Endometrial microvascular endothelial cells (primary cell): ENCODE results near the gene RASIP1. TPM values are rescaled to one million over a fixed set of nuclear protein-coding genes. Genes with fewer than 3 reads are reported as not detected.
"Not testable (repeated sequence)": the region's sequence is repeated elsewhere in the genome, so short reads cannot be mapped to it uniquely, and the experiment has no call there.

Experiments used
- in situ Hi-C: cut with HindIII; loops from 2 replicates; pipeline ENCODE4 v1.10.0; 2017; ENCODE audit warnings: low sequenced_read_pairs, low pct_unique_long_range_greater_than_20kb; ENCODE audit errors: inconsistent ontology term
- total RNA-seq: library from RNA; depleted of rRNA; stranded (reverse); fragments of >200 nt; gene quantifications from one replicate; pipeline ENCODE4 v1.2.3, GENCODE V29; 2015; ENCODE audit errors: inconsistent ontology term

Gene RASIP1, protein sequence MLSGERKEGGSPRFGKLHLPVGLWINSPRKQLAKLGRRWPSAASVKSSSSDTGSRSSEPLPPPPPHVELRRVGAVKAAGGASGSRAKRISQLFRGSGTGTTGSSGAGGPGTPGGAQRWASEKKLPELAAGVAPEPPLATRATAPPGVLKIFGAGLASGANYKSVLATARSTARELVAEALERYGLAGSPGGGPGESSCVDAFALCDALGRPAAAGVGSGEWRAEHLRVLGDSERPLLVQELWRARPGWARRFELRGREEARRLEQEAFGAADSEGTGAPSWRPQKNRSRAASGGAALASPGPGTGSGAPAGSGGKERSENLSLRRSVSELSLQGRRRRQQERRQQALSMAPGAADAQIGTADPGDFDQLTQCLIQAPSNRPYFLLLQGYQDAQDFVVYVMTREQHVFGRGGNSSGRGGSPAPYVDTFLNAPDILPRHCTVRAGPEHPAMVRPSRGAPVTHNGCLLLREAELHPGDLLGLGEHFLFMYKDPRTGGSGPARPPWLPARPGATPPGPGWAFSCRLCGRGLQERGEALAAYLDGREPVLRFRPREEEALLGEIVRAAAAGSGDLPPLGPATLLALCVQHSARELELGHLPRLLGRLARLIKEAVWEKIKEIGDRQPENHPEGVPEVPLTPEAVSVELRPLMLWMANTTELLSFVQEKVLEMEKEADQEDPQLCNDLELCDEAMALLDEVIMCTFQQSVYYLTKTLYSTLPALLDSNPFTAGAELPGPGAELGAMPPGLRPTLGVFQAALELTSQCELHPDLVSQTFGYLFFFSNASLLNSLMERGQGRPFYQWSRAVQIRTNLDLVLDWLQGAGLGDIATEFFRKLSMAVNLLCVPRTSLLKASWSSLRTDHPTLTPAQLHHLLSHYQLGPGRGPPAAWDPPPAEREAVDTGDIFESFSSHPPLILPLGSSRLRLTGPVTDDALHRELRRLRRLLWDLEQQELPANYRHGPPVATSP
- total RNA-seq, result 191 TPM

DNA sequence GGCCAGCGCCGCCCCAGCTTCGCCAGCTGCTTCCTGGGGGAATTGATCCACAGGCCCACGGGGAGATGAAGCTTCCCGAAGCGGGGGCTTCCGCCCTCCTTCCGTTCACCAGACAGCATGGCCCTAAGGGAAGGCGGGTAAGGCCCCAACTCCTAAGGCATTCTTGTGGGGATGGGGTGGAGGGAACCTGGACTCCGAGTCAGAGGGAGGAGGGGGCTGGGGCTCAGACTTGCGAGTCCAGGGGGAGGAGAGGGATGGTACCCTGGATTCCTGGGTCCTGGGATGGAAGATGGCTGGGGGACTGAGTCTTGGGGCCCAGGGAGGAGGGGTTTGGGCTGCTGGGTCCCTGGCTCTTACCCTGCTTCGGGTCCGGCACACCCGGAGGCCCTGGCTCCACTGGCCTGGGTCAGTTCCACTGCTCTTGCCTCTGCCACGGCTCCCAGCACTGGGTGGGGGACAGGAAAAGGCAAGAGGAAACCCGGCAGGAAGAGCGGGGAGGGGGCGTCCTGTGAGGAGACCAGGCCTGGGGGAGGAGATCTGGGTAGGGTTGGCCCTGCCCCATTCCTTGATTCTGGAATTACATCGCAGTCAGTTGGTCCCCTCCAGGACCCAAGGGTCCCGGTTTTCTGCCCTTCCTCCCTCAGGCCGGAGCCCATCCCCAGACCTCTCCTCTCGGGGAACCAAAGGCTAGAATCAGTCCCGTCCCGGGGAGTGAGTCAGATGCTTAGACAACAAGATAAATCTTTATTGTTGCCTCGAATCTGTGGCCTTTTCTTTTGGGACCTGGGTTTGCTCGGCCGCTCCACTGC, at the start of gene RASIP1:
RASIP1 (minus strand) TSS at position 447 of the 809 bp plus-strand sequence; CDS start at position 119, 328 bp downstream.
- in situ Hi-C loops, result no loop called here

DNA sequence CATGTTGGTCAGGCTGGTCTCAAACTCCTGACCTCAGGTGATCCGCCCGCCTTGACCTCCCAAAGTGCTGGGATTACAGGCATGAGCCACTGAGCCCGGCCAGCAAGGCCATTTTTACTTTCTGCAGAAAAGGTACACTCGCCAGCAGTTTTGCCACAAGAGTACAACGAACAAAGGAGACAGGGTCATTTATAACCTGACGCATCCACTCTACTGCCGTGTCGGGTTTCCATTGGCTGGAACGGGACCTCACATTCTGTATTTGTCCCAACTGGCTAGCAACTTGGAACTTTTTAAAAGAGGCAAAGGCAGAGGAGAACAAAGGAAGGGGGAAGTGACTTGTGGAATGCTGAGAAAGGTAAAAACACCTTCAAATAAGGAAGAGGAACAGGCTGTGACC, 46.9 kb upstream of the RASIP1 start:
- in situ Hi-C loops, result not testable (repeated sequence)

DNA sequence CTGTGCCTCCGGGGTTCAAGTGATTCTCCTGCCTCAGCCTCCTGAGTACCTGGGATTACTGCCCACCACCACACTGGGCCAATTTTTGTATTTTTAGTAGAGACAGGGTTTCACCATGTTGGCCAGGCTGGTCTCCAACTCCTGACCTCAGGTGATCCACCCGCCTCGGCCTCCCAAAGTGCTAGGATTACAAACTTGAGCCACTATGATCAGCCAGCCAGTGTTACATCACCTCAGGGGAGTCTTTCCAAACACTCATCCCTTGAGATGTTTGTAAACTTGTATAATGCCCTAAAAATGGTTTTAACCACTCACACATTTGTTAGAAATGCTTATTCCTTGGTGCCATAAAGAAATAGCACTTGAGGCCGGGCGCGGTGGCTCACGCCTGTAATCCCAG, 46.0 kb upstream of the RASIP1 start:
- in situ Hi-C loops, result not testable (repeated sequence)

DNA sequence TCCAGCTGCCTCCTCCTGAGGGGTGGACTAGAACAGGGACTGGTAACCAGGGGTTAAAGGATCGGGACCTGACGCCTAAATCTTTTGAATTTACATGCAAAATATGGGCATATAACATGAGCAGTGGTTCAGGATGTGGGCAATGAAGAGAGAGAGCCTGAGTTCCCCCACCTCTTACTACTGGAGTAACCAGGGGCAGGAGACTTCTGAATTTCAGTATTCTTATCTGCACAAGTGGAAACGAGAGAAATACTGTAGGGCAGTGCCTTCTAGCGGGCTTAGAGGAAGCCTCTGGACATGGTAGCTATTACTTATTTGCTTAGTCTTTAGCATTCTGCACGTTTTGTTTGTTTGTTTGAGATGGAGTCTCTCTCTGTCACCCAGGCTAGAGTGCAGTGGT, 44.1 kb upstream of the RASIP1 start:
- in situ Hi-C loops, result no loop called here

DNA sequence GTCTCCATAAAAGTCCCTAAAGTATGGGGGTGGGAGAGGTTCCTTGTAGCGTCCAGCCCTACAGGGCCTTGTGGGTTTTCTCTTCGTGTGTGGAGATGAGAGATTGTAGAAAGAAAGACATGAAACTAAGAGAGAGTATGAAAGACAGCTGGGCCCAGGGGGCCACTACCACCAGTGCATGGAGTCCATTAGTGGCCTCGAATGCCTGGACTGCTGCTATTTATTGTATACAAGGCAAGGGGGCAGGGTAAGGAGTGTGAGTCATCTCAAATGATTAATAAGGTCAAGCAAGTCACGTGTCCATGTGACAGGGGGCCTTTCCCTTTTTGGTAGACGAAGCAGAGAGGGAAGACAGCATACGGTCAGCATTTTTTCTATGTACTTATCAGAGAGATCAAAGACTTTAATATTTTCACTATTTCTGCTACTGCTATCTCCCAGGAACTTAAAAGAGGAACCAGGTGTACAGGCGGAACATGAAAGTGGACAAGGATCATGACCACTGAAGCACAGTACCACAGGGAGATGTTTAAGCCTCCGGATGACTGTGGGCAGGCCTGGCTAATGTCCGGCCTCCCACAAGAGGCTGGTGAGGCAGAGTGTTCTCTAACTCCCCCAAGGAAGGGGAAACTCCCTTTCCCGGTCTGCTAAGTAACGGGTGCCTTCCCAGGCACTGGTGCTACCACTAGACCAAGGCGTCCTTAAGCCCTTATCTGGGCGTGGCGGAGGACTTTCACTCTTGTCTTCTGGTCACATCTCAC, 40.4 kb upstream of the RASIP1 start:
- in situ Hi-C loops, result no loop called here

DNA sequence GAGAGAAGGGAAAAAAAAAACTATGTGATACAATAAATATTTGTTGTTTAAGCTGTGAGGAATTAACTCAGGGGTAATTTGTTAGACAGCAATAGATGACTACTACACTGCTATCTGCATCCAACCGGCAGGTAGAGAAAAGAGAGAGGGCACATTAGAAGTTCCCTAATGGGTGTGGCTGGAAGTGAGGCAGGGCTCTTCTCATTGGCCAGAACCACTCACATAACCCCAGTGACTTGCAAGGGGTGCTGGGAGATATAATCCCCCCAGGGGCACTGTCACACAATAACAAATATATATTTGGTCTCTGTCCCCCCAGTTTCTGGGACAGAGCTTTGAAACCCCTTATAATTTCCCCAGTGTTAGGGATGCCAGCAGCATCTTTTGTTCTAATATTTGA, 39.2 kb upstream of the RASIP1 start:
- in situ Hi-C loops, result no loop called here

DNA sequence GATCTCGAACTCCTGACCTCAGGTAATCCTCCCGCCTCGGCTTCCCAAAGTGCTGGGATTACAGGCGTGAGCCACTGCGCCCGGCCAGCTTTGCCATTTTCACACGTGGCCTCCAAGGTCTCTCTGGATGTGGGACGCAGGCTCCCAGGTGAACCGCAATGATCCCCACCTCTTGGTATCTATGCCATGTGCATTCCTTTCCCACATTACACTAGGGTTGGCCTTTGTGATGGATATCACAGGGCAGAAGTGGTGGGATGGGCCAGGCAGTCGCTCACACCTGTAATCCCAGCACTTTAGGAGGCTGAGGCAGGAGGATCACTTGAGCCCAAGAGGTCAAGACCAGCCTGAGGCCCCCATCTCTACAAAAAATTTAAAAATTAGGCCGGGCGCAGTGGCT, 37.3 kb upstream of the RASIP1 start:
- in situ Hi-C loops, result no loop called here

DNA sequence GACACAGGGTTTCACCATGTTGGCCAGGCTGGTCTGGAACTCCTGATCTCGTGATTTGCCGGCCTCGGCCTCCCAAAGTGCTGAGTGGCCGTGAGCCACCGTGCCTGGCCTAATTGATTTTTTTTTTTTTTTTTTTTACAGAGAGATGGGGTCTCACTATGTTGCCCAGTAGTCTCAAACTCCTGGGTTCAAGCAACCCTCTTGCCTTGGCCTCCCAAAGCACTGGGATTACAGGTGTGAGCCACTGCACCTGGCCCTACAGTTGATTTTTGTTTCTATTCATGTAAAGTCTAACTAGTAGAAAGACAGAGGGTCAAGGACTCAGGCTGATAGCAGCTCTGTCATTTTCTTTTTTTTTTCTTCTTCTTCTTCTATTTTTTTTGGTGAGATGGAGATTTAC, 36.7 kb upstream of the RASIP1 start:
- in situ Hi-C loops, result no loop called here

DNA sequence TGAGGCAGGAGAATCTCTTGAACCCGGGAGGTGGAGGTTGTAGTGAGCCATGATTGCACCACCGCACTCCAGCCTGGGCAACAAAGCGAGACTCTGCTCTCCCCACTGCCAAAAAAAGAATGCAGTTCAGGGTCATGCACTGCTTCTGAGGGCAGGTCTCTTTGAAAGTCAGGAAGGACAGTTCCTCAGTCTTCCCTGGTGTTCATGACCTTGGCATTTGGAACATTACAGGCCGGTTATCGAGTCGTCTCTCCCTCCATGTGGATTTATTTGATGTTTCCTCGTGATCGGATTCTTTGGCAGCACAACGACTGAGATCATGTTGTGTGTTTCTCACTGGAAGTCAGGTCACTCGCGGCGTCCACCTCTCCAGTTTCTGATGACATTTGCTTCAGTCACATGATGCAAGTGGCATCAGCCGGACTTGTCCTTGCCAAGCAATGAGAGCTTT, 32.1 kb upstream of the RASIP1 start:
- in situ Hi-C loops, result no loop called here

DNA sequence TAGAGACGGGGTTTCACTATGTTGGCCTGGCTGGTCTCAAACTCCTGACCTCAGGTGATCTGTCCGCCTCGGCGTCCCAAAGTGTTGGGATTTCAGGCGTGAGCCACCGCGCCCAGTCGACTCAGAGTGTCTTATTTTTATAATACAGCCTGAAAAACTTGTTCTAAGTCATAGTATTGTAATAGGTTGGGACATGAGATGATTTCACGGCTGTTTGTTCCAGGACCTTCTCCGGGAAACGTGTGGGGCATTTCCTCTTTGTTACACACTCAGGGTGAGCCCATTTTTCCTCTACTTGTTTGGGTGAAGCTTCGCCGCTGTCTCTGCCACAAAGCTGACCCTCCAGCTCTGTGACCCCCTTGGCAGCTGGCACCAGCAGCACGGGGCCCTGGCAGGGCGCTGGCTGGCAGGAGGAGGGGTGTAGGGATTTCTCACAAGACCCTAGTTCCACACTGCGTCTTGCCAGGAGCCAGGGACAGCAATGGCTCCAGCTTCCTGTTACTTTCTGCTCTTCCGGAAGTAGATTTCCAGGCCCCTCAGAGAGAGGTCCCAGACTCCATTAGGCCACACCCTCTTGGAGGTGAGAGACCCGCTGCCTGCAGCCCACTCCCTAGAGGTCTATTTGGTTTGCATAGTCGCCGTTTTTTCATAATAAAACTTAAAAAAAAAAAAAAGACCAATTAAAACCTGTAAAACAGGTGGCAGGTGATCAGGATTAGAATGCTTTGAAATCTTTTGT, 30.5 kb upstream of the RASIP1 start:
- in situ Hi-C loops, result no loop called here

DNA sequence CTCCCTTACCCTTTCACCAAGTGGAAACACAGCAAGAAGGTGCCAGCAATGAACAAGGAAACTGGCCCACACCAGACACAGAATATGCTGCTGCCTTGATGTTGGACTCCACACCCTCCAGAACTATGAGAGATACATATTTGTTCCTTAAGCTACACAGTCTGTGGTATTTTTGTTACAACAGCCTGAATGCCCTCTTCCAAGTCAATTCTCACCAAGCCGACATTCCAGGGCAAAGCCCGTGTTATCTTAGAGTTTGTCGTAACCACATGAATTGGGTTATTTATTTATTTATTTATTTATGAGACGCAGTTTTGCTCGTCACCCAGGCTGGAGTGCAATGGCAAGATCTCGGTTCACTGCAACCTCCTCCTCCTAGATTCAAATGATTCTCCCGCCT, 29.9 kb upstream of the RASIP1 start:
- in situ Hi-C loops, result no loop called here

DNA sequence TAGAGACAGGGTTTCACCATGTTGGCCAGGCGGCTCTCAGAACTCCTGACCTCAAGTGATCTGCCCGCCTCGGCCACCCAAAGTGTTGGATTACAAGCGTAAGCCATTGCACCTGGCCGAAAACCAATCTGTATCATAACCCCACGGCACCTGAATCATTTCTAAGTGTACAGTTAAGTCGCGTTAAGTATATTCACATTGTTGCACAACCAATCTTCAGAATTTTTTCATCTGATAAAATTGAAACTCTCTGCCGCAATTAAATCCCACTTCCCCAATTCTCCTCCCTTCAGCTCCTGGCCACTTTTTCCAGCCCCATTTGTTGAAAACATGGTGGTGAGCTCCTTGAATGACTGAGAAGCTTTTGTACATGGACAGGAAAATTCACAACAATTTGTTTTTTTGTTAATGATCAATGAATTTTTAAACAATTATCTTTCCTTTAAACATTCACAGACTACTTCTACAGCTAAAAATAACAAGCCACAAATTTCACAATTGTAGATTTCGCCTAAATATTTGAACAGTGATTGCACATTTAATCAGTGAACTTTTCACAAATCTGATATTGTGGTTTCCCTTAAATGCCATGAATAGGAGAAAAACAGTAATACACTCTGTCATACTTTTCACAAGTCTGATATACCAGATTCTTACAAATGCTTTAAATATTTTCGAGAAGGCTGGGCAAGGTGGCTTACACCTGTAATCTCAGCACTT, 28.7 kb upstream of the RASIP1 start:
- in situ Hi-C loops, result no loop called here

DNA sequence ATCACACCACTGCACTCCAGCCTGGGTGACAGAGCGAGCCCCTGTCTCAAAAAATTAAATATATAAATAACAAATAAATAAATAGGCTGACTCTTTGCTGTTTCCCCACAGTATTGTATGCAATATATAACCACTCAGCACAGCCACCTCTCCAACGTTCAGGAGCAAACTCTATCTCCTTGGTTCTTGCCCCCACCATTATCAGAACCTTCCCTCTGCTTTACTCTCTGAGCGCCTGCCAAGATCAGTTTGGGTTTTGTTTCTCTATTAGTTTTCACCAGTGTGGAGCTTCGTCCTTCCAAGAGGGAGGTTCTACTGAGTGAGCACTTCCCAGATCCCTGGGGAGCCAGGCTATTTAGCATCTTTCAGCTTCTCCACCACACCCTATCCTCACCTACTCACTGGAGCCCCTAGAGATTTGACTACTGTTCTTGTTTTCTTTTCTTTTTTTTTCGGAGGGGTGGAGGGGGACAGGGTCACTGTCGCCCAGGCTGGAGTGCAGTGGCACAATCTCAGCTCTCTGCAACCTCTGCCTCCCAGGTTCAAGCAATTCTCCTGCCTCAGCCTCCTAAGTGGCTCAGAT, 27.9 kb upstream of the RASIP1 start:
- in situ Hi-C loops, result not testable (repeated sequence)

DNA sequence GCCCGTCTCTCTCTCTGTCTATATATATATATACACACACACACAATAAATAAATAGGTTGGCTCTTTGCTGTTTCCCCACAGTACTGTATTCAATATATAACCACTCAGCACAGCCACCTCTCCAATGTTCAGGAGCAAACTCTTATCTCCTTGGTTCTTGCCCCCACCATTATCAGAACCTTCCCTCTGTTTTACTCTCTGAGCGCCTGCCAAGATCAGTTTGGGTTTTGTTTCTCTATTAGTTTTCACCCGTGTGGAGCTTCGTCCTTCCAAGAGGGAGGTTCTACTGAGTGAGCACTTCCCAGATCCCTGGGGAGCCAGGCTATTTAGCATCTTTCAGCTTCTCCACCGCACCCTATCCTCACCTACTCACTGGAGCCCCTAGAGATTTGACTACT, 25.4 kb upstream of the RASIP1 start:
- in situ Hi-C loops, result not testable (repeated sequence)

DNA sequence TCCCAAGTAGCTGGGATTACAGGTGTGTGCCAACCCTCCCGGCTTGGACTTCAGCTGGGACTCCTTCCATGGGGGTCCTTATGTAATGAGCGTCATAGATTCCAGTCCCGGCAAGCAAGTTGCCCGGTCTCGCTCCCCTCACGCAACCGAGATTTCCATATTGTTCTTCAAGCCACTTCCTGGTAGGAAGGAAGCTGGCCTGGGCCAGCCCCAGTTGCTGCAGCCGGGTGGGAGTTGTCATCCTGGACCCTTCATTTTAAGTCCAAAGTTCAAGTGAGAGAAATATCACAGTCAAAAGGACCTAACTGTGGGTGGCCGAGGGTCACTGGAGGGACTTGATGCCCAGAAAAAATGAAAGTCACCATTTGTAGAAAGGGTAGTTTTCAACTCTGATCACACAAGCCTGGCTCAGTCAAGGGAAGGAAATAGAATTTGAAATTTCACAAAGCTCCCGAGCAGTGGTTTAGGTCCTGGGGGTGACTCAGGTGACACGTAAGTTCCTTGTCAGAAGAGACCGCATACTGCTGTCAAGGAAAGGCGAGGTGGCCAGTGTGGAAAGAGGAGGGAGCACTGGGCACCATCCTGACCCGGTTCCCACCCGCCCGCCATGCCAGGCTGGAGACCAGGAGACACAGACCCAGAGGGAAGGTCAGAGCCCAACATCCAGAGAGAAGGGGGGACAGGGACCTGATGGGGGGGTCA, 20.2 kb upstream of the RASIP1 start:
- in situ Hi-C loops, result no loop called here

DNA sequence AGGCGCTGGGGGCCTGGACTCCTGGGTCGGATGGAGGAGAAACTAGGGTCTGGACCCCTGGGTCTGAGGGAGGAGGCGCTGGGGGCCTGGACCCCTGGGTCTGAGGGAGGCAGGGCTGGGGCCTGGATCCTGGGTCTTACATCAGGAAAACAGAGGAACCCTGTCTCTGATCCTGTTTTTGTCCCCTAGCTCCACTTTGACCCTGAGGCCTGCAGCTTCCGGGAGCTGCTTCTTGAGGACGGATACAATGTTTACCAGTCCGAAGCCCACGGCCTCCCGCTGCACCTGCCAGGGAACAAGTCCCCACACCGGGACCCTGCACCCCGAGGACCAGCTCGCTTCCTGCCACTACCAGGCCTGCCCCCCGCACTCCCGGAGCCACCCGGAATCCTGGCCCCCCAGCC, 17.3 kb upstream of the RASIP1 start:
- in situ Hi-C loops, result no loop called here
